ENCODE data around the gene TRMT10B. TPM values are rescaled to one million over a fixed set of nuclear protein-coding genes. Genes with fewer than 3 reads are reported as not detected.

Gene TRMT10B
- total and polyA plus RNA-seq, 12 donors = 2.9 to 13.0 (median 8.9) TPM

DNA sequence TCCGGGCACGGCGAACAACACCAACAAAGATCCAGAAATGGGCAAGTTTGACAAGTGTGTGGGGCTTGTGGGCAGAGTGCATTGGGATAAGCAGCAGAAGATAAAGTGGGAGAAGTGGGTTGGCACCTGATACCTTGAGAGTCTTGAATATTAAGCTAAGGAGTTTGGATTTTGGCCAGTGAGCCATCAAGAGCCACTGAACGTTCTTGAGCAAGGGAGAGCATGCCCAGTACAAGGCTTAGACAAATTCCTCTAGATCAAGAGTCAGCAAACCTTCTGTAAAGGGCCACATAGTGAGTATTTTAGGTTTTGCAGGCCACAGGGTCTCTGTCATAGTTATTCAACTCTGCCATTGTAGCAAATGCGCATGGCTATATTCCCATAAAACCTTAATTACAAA is 26.6 kb upstream of the TRMT10B start:
- Histone ChIP-seq H3K27me3 (no peaks in the 10 kb centered on the region), H3K4me1 (replicated peaks in 1 of 2) (no peaks in the 10 kb centered on the region), H3K9me3 (replicated peaks in 1 of 3) (no peaks in the 10 kb centered on the region), H3K27ac (no peak overlapping the region), H3K36me3 (replicated peaks in 1 of 2) (no peaks in the 10 kb centered on the region), H3K4me3 (no peak overlapping the region)
- intact Hi-C loops (cut with DNase I) = no loop called here
- 86 to 96% (median 89%) methylated on average over 5 of the region's 5 CpGs for WGBS, 4 donors
- DNase-seq = no peak
- TF ChIP-seq, protein P1, sequence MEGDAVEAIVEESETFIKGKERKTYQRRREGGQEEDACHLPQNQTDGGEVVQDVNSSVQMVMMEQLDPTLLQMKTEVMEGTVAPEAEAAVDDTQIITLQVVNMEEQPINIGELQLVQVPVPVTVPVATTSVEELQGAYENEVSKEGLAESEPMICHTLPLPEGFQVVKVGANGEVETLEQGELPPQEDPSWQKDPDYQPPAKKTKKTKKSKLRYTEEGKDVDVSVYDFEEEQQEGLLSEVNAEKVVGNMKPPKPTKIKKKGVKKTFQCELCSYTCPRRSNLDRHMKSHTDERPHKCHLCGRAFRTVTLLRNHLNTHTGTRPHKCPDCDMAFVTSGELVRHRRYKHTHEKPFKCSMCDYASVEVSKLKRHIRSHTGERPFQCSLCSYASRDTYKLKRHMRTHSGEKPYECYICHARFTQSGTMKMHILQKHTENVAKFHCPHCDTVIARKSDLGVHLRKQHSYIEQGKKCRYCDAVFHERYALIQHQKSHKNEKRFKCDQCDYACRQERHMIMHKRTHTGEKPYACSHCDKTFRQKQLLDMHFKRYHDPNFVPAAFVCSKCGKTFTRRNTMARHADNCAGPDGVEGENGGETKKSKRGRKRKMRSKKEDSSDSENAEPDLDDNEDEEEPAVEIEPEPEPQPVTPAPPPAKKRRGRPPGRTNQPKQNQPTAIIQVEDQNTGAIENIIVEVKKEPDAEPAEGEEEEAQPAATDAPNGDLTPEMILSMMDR (IDR thresholded peaks at IDR 0.05) = no peak

DNA sequence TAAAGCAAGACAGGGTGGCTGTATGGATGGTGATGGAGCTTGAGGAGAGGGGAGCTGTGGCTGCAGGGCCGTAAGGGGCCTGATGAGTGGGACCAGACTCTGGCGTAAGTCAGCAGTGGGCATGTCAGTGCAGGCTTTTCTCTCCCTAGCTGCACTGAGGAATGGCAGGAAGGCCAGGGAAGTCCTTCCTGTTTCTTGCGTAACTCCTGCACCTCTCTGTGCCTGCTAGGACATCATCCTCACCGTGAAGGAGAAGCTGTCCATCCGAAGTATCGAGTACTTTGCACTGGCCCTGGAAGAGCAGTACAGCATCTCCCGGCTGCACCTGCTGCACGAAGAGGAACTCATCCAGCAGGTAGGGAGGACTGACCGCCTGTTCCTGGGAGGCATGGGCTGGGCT is 24.1 kb upstream of the TRMT10B start:
- Histone ChIP-seq H3K27ac (no peak overlapping the region), H3K9me3 (replicated peaks in 1 of 3) (no peaks in the 10 kb centered on the region), H3K27me3 (no peaks in the 10 kb centered on the region), H3K36me3 (replicated peaks in 1 of 2) (no peaks in the 10 kb centered on the region), H3K4me3 (no peak overlapping the region), H3K4me1 (replicated peaks in 1 of 2) (no peaks in the 10 kb centered on the region)
- intact Hi-C loops (cut with DNase I) = no loop called here
- TF ChIP-seq, protein P1 (IDR thresholded peaks at IDR 0.05) = no peak
- TF ChIP-seq POLR2A (IDR thresholded peaks at IDR 0.05) = no peak
- DNase-seq = no peak
- WGBS, 4 donors = 84 to 88% (median 84%) methylated on average over 3 to 9 of the region's 9 CpGs

DNA sequence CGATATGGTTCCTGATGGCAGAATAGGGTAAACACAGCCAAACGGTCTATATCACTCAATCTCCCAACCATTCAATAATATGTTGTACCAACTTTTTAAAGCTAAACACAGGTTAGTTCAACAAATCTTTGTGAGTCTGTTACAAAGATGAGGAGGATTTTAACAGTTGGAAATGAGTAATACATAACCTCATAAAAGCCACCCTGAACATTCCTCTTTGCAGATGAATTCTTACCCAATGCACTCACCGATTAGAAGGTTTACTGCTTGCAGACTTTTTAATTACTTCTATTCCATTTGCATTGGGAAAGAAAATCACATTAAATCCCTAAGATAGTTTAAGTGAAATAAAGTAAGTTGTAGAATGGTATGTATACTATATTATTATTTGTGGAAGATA is 23.3 kb upstream of the TRMT10B start:
- no peaks in the 10 kb centered on the region for H3K27me3 ChIP-seq
- DNase-seq = no peak
- no peaks in the 10 kb centered on the region for H3K36me3 ChIP-seq (replicated peaks in 1 of 2)
- no peak overlapping the region for H3K4me3 ChIP-seq
- 71 to 79% (median 76%) methylated on average over 3 of the region's 3 CpGs for WGBS, 4 donors
- no peak overlapping the region for H3K27ac ChIP-seq
- H3K9me3 ChIP-seq (replicated peaks in 1 of 3) = no peaks in the 10 kb centered on the region
- H3K4me1 ChIP-seq (replicated peaks in 1 of 2) = no peaks in the 10 kb centered on the region
- intact Hi-C loops (cut with DNase I) = loop anchor here in 1 of 2 donors (10.0 kb wide), 1 partner anchor 125 kb away; no protein-coding TSS in a partner anchor
- TF ChIP-seq, protein P1 (IDR thresholded peaks at IDR 0.05) = no peak
- no peak for TF ChIP-seq POLR2A (IDR thresholded peaks at IDR 0.05)

DNA sequence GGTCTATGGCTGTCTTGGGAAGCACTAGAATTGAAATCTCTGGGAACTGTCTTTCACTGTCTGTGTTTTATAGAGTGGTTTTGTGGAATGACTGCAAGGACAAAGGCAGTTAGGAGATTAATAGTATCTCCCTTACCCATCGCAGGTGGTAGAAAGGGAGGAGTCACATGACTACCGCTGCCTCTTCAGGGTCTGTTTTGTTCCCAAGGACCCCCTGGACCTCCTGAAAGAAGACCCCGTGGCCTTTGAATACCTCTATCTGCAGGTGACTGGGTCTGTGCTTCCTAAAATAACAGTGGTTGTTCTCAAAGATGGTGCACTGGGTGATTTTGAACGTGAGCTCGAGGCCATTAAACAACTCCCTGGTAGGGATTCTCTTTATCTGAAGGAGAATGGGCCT is 22.8 kb upstream of the TRMT10B start:
- intact Hi-C loops (cut with DNase I) = loop anchor here in 1 of 2 donors (10.0 kb wide), 1 partner anchor 126 kb away; no protein-coding TSS in a partner anchor

More for the DNA sequence above, 22.8 kb upstream of the TRMT10B start:
- H3K27me3 ChIP-seq = no peaks in the 10 kb centered on the region
- no peaks in the 10 kb centered on the region for H3K4me1 ChIP-seq (replicated peaks in 1 of 2)
- WGBS, 4 donors = 50 to 59% (median 56%) methylated on average over 5 of the region's 5 CpGs
- no peak overlapping the region for H3K4me3 ChIP-seq
- H3K9me3 ChIP-seq (replicated peaks in 1 of 3) = no peaks in the 10 kb centered on the region
- H3K36me3 ChIP-seq (replicated peaks in 1 of 2) = no peaks in the 10 kb centered on the region
- TF ChIP-seq, protein P1 (IDR thresholded peaks at IDR 0.05) = no peak
- TF ChIP-seq POLR2A (IDR thresholded peaks at IDR 0.05) = no peak
- H3K27ac ChIP-seq = no peak overlapping the region
- no peak for DNase-seq
